Heart left ventricle (tissue), 16 donors: ENCODE results near the gene RIMS3. TPM values are rescaled to one million over a fixed set of nuclear protein-coding genes. Genes with fewer than 3 reads are reported as not detected.

Source experiments
- ATAC-seq, 4 donors: fragments of 200-7000 bp; cut with Tn5 transposase; one replicate each; pipeline ENCODE4 v1.9.1; 2020 to 2022; ENCODE audit warnings: moderate library complexity in 4 of 4, mild to moderate bottlenecking in 3 of 4, moderate number of reproducible peaks in 1 of 4
- DNase-seq, 5 donors: peaks; one replicate each; pipeline ENCODE4 v3.0.0-alpha.2; 2020
- H3K27ac ChIP-seq, 12 donors: fragments of 200-600 bp; sonication (generic) in 4 of 12; one replicate each; pipeline versions ENCODE4 v1.5.0 to v1.8.0; 2016 to 2022; ENCODE audit warnings: mild to moderate bottlenecking in 2 of 12
- H3K27me3 ChIP-seq, 9 donors: fragments of 200-600 bp; sonication (generic) in 2 of 9; one replicate each; pipeline versions ENCODE4 v1.5.1 to v1.8.0; 2016 to 2022; ENCODE audit warnings: mild to moderate bottlenecking in 3 of 9
- H3K36me3 ChIP-seq, 9 donors: fragments of 200-600 bp; sonication (generic) in 2 of 9; one replicate each; pipeline versions ENCODE4 v1.5.0 to v1.8.0; 2018 to 2022; ENCODE audit warnings: mild to moderate bottlenecking in 2 of 9
- H3K4me1 ChIP-seq, 12 donors: fragments of 200-600 bp; sonication (generic) in 4 of 12; one replicate each; pipeline versions ENCODE4 v1.5.0 to v1.8.0; 2016 to 2022; ENCODE audit warnings: mild to moderate bottlenecking in 3 of 12
- H3K4me3 ChIP-seq, 12 donors: fragments of 200-600 bp; sonication (generic) in 4 of 12; one replicate each; pipeline versions ENCODE4 v1.5.0 to v1.8.0; 2017 to 2022; ENCODE audit warnings: mild to moderate bottlenecking in 9 of 12, moderate library complexity in 4 of 12
- H3K9me3 ChIP-seq, 12 donors: fragments of 200-600 bp; sonication (generic) in 4 of 12; one replicate each; pipeline versions ENCODE4 v1.5.0 to v1.8.0; 2016 to 2022; ENCODE audit warnings: mild to moderate bottlenecking in 1 of 12
- POLR2A ChIP-seq, 2 donors: fragments of 450-650 bp; IDR thresholded peaks; one replicate each; pipeline ENCODE4 v1.6.1; 2017; ENCODE audit warnings: antibody characterized with exemption in 2 of 2, mild to moderate bottlenecking in 2 of 2, moderate library complexity in 2 of 2
- WGBS, 4 donors: extraction: QIAGEN DNeasy Blood & Tissue Kit in 2 of 4; methylation state at CpG; one replicate each; pipeline versions ENCODE4 v1.1.5 to v1.1.7; 2013 to 2018; 5-methylcytosine and 5-hydroxymethylcytosine counted together
- intact Hi-C, 10 donors: fragments of 100-400 bp; cut with DNase I; formaldehyde crosslinking; loops; one replicate each; pipeline versions ENCODE4 v1.11.1 to v1.14.2; 2022
- polyA plus RNA-seq, 2 donors: library from polyadenylated mRNA; stranded (reverse); fragments of 200-250 nt; gene quantifications; one replicate each; pipeline ENCODE4 v1.2.3, GENCODE V29; 2013
- total RNA-seq, 9 donors: library from RNA; depleted of rRNA in 2 of 9; stranded (reverse); fragments of >200 nt in 2 of 9; fragmentation: NEBNext Ultra II Directional in 3 of 9; extraction: Animal tissue kit (Norgen Biotek cat#: 25700) in 3 of 9; gene quantifications; one replicate each; pipeline versions ENCODE4 v1.1.0 to v1.2.4, GENCODE V29; 2016 to 2023
- TF ChIP-seq, protein P1 (sequence below), 12 donors: fragments of 200-600 bp; sonication (generic) in 4 of 12; IDR thresholded peaks; one replicate each; pipeline versions ENCODE4 v1.5.0 to v1.8.0; 2018 to 2022; ENCODE audit warnings: antibody characterized with exemption in 12 of 12, mild to moderate bottlenecking in 5 of 12
- donor health status: ischemic (EF 13 %, LVEDD 7.1; RV severe dilation, severe dysfunction).
- donor health status: healthy with polysubstance abuse.
- donor health status: DM: no; HTN: yes; CAD: no.
- donor health status: DM: no; HTN: no; CAD: no.
- donor health status: ischemic (EF 25% LVEDD 6.9; RV normal size, moderate dysfunction).
- donor health status: ischemic (EF 25% LVEDD 5.7; RV mildly dilated, moderate dysfunction).
- donor health status: healthy.
- donor health status: DM: yes; HTN: yes; CAD: no.
- donor health status: ischemic (EF 35%, LVEDD 5.7; RV mildly dilated, moderate dysfunction).
- donor health status: nonischemic (EF 11% LVEDD 7.7; RV severe dilation, severe dysfunction).
- donor health status: DM: yes; HTN: yes; CAD: no.
- donor health status: PGD.
- donor health status: ischemic (EF 29% LVEDD 5.4; RV normal size, mild dysfunction).
- donor health status: nonischemic (EF 23%, LVEDD 6.1; RV moderate dilation, normal function).

The RIMS3 gene
- total and polyA plus RNA-seq, 11 donors: 0.23 to 3.0 (median 1.00) TPM

DNA sequence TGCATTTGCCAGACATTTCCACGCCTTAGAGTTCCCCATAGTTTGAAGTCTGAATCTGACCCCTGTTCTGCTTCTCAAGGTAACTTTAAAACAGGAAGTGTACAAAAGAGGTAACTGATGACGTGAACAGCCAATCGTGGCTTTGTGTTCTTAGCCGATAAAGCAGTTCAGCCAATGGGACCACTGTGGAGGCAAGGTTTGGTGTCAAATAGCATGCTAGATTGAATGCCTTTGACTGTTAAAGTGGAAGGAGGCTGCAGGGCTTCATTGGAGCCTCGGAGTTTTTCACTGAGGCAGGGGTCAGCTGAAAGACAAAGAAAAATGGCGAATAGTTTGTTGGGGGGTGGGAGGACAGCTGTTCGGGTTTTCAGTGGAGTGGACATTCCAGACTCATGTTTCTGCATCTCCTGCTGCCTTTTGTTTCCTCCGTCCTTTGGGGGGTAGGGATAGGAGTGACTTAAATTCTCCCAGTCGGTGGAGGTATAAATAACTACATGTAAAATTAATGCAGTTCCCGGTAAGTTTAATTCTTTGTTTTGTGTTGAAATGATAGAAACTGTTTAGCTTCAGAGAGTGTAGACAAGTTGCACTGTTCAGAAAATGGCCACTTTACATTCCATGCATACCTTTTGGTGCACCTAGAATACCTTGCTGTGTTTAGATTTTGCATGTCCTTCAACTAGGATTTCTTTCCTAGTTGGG, 43.8 kb upstream of the RIMS3 start:
- Histone ChIP-seq H3K27ac (peak overlapping the region; percentile 75 to 91 (median 86)), H3K4me1 (peaks cover 11 to 74% (median 51%) of the 10 kb centered on the region in 12 donors), H3K4me3 (peak overlapping the region; percentile 42 to 73 (median 62)), H3K27me3 (no peaks in the 10 kb centered on the region), H3K36me3 (peaks cover 0 to 16% (median 0%) of the 10 kb centered on the region in 9 donors), H3K9me3 (no peaks in the 10 kb centered on the region)
- peak; percentile 53 to 78 for TF ChIP-seq POLR2A (IDR thresholded peaks at IDR 0.05)
- TF ChIP-seq, protein P1, sequence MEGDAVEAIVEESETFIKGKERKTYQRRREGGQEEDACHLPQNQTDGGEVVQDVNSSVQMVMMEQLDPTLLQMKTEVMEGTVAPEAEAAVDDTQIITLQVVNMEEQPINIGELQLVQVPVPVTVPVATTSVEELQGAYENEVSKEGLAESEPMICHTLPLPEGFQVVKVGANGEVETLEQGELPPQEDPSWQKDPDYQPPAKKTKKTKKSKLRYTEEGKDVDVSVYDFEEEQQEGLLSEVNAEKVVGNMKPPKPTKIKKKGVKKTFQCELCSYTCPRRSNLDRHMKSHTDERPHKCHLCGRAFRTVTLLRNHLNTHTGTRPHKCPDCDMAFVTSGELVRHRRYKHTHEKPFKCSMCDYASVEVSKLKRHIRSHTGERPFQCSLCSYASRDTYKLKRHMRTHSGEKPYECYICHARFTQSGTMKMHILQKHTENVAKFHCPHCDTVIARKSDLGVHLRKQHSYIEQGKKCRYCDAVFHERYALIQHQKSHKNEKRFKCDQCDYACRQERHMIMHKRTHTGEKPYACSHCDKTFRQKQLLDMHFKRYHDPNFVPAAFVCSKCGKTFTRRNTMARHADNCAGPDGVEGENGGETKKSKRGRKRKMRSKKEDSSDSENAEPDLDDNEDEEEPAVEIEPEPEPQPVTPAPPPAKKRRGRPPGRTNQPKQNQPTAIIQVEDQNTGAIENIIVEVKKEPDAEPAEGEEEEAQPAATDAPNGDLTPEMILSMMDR (IDR thresholded peaks at IDR 0.05): no peak
- ATAC-seq (peak; percentile 93 to 96 (median 94)), DNase-seq (peak in 4 of 5 donors; percentile 87 to 90 (median 88))
- WGBS, 4 donors: 0 to 1% (median 0%) methylated on average over 10 of the region's 10 CpGs
- intact Hi-C loops: loop anchor here in 1 of 10 donors (2.0 kb wide), 1 partner anchor 18 kb away; the partner anchor contains the start of gene NFYC

DNA sequence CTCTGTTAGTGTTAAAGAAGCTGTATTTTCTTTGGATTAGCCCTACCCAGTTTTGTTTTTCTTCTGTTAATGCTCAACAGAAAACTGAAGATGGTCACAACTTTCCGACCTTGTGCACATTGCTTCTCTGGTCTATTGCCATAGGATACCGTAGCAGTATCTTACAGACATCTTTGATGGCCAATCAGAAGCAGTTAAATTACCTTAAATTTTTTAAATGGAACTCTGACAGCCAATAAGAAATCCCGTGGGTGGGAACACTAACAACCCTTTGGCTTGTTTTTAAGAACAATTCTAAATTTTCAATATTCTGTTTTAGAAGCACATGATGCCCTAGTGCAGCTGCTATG, 43.2 kb upstream of the RIMS3 start:
- Histone ChIP-seq H3K36me3 (peaks cover 0 to 12% (median 0%) of the 10 kb centered on the region in 9 donors), H3K27me3 (no peaks in the 10 kb centered on the region), H3K9me3 (no peaks in the 10 kb centered on the region), H3K4me1 (peaks cover 8 to 74% (median 50%) of the 10 kb centered on the region in 12 donors), H3K4me3 (peak overlapping the region; percentile 3 to 73 (median 62)), H3K27ac (peak overlapping the region; percentile 75 to 91 (median 86))
- WGBS, 4 donors: 2 to 8% (median 2%) methylated on average over 3 of the region's 3 CpGs
- no peak for TF ChIP-seq POLR2A (IDR thresholded peaks at IDR 0.05)
- TF ChIP-seq, protein P1 (IDR thresholded peaks at IDR 0.05): no peak
- DNase-seq (no peak), ATAC-seq (peak; percentile 43 to 57 (median 48))
- intact Hi-C loops: loop anchor here in 1 of 10 donors (2.0 kb wide), 1 partner anchor 18 kb away; the partner anchor contains the start of gene NFYC

DNA sequence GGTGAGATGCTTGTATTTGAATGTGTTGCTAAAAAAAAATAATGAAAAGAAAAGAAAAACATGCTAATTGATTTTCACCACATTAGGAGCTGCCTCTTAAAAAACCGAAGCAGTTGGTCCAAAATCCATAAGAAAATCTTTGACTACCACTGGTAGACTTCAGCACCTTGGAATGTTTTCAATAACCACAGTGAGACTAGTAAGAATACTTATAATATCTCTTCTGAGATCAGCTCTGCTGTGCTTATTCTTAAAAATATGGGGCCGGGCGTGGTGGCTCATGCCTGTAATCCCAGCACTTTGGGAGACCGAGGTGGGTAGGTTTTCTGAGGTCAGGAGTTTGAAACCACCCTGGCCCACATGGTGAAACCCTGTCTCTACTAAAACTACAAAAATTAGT, 41.1 kb upstream of the RIMS3 start:
- Histone ChIP-seq H3K9me3 (no peaks in the 10 kb centered on the region), H3K27ac (no peak overlapping the region), H3K36me3 (no peaks in the 10 kb centered on the region), H3K27me3 (no peaks in the 10 kb centered on the region), H3K4me3 (no peak overlapping the region), H3K4me1 (peaks cover 3 to 70% (median 37%) of the 10 kb centered on the region in 12 donors)
- intact Hi-C loops: no loop called here
- TF ChIP-seq POLR2A (IDR thresholded peaks at IDR 0.05): no peak
- TF ChIP-seq, protein P1 (IDR thresholded peaks at IDR 0.05): no peak
- DNase-seq (no peak), ATAC-seq (no peak)
- 89 to 98% (median 96%) methylated on average over 4 of the region's 4 CpGs for WGBS, 4 donors

DNA sequence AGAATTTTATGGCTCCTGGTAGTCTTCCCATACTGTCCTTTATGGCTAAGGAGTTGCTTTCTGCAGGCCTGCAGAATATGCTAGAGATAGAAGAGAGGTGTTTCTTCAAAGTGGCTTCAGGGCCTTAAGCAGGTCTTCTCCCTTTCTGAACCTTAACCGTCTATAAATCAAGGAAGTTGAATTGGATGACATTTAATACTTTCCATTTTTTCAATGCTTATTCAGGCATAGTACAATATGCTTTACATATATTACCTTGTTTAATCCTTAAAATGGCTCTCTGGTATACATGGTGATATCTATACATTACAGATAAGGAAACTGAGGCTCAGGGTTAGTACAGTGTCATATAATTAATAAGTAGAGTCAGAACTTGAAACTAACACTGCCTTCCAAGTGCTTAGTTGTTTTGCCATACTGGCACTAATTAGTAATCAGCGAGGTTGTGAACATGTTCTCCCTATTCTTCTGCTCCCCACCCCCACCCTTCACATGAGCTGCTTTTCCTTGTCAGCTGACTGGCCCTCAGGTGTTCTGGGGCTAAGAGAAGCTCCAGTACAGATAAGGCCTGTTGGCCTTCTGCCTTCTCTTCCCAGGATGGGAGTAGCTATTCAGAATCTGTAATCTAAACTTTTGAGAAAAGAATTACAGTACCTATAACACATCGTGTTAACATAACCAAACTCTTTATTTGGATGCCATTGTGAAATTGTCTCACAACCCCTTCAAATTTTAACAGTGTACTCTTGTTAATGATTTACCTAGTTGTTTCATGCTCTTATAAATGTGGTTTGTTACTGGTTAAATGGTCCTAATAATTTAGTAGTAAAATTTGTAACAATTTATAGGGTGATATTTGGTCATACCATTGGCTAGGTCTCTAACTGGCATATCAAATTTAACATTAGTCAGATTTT, 39.6 kb upstream of the RIMS3 start:
- no peak for ATAC-seq

More for the DNA sequence above, 39.6 kb upstream of the RIMS3 start:
- H3K4me1 ChIP-seq: peaks cover 0 to 68% (median 29%) of the 10 kb centered on the region in 12 donors
- H3K4me3 ChIP-seq: no peak overlapping the region
- H3K9me3 ChIP-seq: no peaks in the 10 kb centered on the region
- no peak for DNase-seq
- intact Hi-C loops: no loop called here
- no peaks in the 10 kb centered on the region for H3K36me3 ChIP-seq
- H3K27me3 ChIP-seq: no peaks in the 10 kb centered on the region
- H3K27ac ChIP-seq: no peak overlapping the region
- 70 to 76% (median 74%) methylated on average over 3 of the region's 3 CpGs for WGBS, 4 donors
- TF ChIP-seq, protein P1 (IDR thresholded peaks at IDR 0.05): no peak
- TF ChIP-seq POLR2A (IDR thresholded peaks at IDR 0.05): no peak
